ENCODE results near the gene CHTOP. TPM values are rescaled to one million over a fixed set of nuclear protein-coding genes. Genes with fewer than 3 reads are reported as not detected.
A peak's percentile ranks its signal among the peaks of the same experiment; 100 is the strongest.

CHTOP gene
- polyA plus RNA-seq, 2 donors, result 41.6 to 45.5 TPM

DNA sequence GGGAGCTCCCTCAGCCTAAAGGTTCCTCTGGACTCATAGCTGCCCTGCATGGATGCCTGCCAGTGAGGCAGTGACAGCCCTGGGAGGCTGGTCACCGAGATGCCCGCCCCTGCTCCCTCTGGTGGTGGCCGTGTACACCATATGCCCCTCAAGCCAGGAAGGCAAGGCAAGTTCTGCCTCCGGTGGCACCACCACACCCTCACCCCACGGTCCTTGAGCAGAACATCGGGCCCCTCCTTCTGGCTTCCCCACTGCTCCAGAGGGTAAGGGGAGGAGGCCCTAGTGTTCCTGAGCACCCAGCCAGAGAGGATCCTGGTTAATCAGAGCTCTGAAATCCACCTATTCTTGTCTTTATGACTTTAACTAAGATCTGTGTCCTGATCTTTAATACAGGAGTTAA, 16.2 kb upstream of the CHTOP start:
- Histone ChIP-seq H3K27me3 (ENCODE audit: control insufficient read depth in 1 of 2, insufficient read depth in 2 of 2, low read length in 2 of 2) (no peaks in the 10 kb centered on the region), H3K9me3 (ENCODE audit: control insufficient read depth in 2 of 2, insufficient read depth in 1 of 2, low read depth in 1 of 2, low read length in 1 of 2) (no peaks in the 10 kb centered on the region), H3K36me3 (ENCODE audit: control insufficient read depth in 2 of 2, insufficient read depth in 2 of 2, low read length in 1 of 2) (no peaks in the 10 kb centered on the region), H3K4me3 (ENCODE audit: low read depth in 1 of 2, low read length in 2 of 2) (no peak overlapping the region), H3K4me1 (ENCODE audit: control insufficient read depth in 2 of 2, insufficient read depth in 2 of 2, low read length in 1 of 2) (peaks cover 2 to 13% of the 10 kb centered on the region in 2 donors), H3K27ac (ENCODE audit: low read depth in 2 of 2, low read length in 1 of 2) (peak overlapping the region; percentile 96 to 98)
- WGBS, 2 donors, result 24 to 45% methylated on average over 6 of the region's 6 CpGs

DNA sequence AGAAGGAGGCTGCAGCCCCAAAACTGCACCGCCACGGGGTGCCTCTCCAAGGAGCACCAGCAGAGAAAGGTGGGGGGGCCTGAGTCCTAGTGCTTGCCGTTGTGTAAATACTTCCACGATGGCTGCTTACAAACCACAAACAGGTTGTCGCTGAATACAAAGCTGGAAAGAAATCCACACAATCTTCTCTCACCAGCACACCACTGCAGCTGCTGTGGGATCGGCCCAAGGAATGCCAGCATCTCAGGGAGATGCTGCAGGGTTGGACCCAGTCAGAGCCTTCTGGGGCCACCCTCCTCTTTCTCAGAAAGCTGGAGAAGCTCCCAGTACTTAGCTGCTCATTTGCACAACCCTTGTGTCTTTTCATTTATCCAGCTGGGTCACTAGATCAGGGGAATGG, 14.7 kb upstream of the CHTOP start:
- H3K4me3 ChIP-seq (ENCODE audit: low read depth in 1 of 2, low read length in 2 of 2), result no peak overlapping the region
- H3K27ac ChIP-seq (ENCODE audit: low read depth in 2 of 2, low read length in 1 of 2), result peak overlapping the region; percentile 96 to 98

DNA sequence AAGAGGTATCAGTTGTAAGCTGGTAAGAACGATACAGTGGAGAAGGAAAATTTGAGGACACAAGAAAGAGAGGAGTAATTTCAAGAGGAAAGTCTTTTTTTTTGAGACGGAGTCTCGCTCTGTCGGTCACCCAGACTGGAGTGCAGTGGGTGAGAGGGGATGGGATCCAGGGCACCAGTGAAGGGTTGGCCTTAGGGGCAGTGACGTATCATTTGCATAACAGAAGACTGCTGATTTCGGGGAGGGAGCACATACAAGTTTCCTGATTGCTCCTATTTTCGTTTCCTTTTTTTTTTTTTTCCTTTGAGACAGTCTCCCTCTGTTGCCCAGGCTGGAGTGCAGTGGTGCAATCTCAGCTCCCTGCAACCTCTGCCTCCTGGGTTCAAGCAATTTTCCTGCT, 10.8 kb upstream of the CHTOP start:
- H3K4me1 ChIP-seq (ENCODE audit: control insufficient read depth in 2 of 2, insufficient read depth in 2 of 2, low read length in 1 of 2), result peaks cover 0 to 7% of the 10 kb centered on the region in 2 donors
- no peak overlapping the region for H3K27ac ChIP-seq (ENCODE audit: low read depth in 2 of 2, low read length in 1 of 2)
- no peaks in the 10 kb centered on the region for H3K36me3 ChIP-seq (ENCODE audit: control insufficient read depth in 2 of 2, insufficient read depth in 2 of 2, low read length in 1 of 2)
- 83 to 86% methylated on average over 6 to 7 of the region's 7 CpGs for WGBS, 2 donors
- no peak overlapping the region for H3K4me3 ChIP-seq (ENCODE audit: low read depth in 1 of 2, low read length in 2 of 2)
- no peaks in the 10 kb centered on the region for H3K27me3 ChIP-seq (ENCODE audit: control insufficient read depth in 1 of 2, insufficient read depth in 2 of 2, low read length in 2 of 2)
- H3K9me3 ChIP-seq (ENCODE audit: control insufficient read depth in 2 of 2, insufficient read depth in 1 of 2, low read depth in 1 of 2, low read length in 1 of 2), result no peaks in the 10 kb centered on the region

More for the DNA sequence above, 14.7 kb upstream of the CHTOP start:
- Histone ChIP-seq H3K4me1 (ENCODE audit: control insufficient read depth in 2 of 2, insufficient read depth in 2 of 2, low read length in 1 of 2) (peaks cover 2 to 13% of the 10 kb centered on the region in 2 donors), H3K27me3 (ENCODE audit: control insufficient read depth in 1 of 2, insufficient read depth in 2 of 2, low read length in 2 of 2) (no peaks in the 10 kb centered on the region), H3K36me3 (ENCODE audit: control insufficient read depth in 2 of 2, insufficient read depth in 2 of 2, low read length in 1 of 2) (no peaks in the 10 kb centered on the region), H3K9me3 (ENCODE audit: control insufficient read depth in 2 of 2, insufficient read depth in 1 of 2, low read depth in 1 of 2, low read length in 1 of 2) (no peaks in the 10 kb centered on the region)
- 96 to 100% methylated on average over 6 of the region's 6 CpGs for WGBS, 2 donors

DNA sequence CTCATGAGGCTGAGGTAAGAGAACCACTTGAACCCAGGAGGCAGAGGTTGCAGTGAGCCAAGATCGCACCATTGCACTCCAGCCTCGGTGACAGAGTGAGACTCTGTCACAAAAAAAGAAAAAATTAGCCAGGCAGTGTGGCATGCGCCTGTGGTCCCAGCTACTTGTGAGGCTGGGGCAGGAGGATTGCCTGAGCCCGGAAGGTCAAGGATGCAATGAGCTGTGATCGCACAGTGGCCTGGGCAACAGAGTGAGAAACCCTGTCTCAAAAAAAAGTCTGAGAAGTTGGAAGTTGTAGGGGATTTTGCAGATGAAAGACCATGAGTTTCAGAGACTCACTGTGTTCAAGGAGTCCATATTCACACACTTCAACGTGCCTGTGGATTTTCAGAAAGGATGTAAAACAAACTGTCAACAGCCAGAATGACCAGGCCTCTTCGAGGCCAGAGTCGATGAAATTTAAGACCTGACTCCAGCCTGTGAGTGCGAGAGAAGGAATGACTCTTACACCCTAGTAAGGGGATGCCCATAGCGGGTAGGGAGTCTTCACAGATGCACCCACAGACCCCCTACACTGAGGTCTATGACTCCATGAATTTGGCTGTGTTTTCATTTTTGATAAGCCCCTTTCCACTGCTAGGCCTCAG, 8.8 kb upstream of the CHTOP start:
- WGBS, 2 donors, result 88 to 95% methylated on average over 10 of the region's 10 CpGs
- Histone ChIP-seq H3K4me1 (ENCODE audit: control insufficient read depth in 2 of 2, insufficient read depth in 2 of 2, low read length in 1 of 2) (peaks cover 0 to 7% of the 10 kb centered on the region in 2 donors), H3K4me3 (ENCODE audit: low read depth in 1 of 2, low read length in 2 of 2) (no peak overlapping the region), H3K27ac (ENCODE audit: low read depth in 2 of 2, low read length in 1 of 2) (no peak overlapping the region), H3K27me3 (ENCODE audit: control insufficient read depth in 1 of 2, insufficient read depth in 2 of 2, low read length in 2 of 2) (no peaks in the 10 kb centered on the region), H3K36me3 (ENCODE audit: control insufficient read depth in 2 of 2, insufficient read depth in 2 of 2, low read length in 1 of 2) (no peaks in the 10 kb centered on the region), H3K9me3 (ENCODE audit: control insufficient read depth in 2 of 2, insufficient read depth in 1 of 2, low read depth in 1 of 2, low read length in 1 of 2) (no peaks in the 10 kb centered on the region)

DNA sequence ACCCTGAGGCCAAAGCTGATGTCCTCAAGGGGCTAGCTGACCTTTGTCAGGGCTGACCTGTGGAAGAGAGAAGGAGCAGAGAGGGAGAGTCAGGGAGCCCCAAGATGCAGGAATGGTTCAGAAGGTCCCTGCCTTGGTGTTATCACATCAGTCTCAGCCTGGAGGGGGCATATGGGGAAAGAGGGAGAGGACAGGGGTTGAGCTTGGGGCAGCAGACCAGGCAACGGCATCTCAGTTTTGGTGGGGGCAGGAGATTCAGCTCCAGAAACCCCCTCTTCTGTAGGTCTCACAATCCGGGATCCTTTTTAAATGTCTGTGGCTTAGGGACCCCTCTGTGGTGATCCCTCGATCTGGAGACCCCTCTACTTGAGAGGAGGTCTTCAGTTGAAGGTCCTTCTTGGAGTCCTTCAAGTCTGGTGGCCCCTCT, 7.4 kb upstream of the CHTOP start:
- Histone ChIP-seq H3K27ac (ENCODE audit: low read depth in 2 of 2, low read length in 1 of 2) (peak overlapping the region; percentile 88 to 92), H3K4me3 (ENCODE audit: low read depth in 1 of 2, low read length in 2 of 2) (peak overlapping the region; percentile 41 to 65), H3K9me3 (ENCODE audit: control insufficient read depth in 2 of 2, insufficient read depth in 1 of 2, low read depth in 1 of 2, low read length in 1 of 2) (no peaks in the 10 kb centered on the region), H3K36me3 (ENCODE audit: control insufficient read depth in 2 of 2, insufficient read depth in 2 of 2, low read length in 1 of 2) (no peaks in the 10 kb centered on the region), H3K27me3 (ENCODE audit: control insufficient read depth in 1 of 2, insufficient read depth in 2 of 2, low read length in 2 of 2) (no peaks in the 10 kb centered on the region), H3K4me1 (ENCODE audit: control insufficient read depth in 2 of 2, insufficient read depth in 2 of 2, low read length in 1 of 2) (peaks cover 0 to 7% of the 10 kb centered on the region in 2 donors)
- 46 to 81% methylated on average over 3 of the region's 3 CpGs for WGBS, 2 donors

DNA sequence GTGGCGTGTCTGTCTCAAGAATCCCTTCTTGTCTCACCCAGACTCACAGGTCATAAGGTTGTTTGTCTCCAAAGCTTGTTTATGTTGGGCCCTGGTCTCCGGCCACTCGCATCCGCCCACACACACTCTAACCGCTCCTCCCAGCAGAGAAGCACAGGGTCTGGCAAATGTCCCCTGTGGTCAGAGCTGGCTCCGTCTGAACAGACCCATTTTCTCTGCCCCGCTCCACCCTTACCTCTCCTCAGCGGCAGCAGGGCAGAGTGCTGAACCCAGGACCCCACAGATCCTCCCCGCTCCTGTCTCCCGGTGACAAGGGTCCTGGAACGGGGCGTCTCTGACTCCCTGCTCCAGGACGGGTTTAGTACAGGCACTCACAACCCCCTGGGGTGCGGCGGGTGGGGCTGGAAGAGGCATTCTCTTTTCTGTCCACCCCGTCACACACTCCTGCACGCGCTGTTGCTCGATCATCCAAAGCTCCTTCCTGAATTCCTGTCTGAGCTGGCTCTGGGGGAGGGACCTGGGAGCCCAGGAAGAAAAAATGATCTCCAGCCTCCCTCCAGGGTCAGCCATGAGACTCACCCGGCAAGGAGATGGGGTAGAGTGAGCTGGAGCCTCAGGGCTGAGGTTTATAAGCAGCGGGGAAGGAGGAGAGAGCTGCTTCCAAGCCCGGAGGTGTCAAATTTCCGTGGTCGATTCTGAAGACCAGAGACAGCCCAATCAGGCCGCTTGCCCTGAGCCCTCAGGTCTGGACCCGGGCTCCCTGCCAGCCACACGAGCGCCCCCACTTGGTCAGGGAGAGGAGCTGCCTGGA, 6.8 kb upstream of the CHTOP start, which contains the start of gene S100A13:
S100A13 (minus strand) TSS at position 602 of the 811 bp plus-strand sequence. CDS start 1,033 bp downstream, outside the sequence.
- Histone ChIP-seq H3K36me3 (ENCODE audit: control insufficient read depth in 2 of 2, insufficient read depth in 2 of 2, low read length in 1 of 2) (no peaks in the 10 kb centered on the region), H3K4me3 (ENCODE audit: low read depth in 1 of 2, low read length in 2 of 2) (peak within 1 kb of the TSS; percentile 41 to 65), H3K9me3 (ENCODE audit: control insufficient read depth in 2 of 2, insufficient read depth in 1 of 2, low read depth in 1 of 2, low read length in 1 of 2) (no peaks in the 10 kb centered on the region), H3K27ac (ENCODE audit: low read depth in 2 of 2, low read length in 1 of 2) (peak within 1 kb of the TSS; percentile 88 to 92), H3K4me1 (ENCODE audit: control insufficient read depth in 2 of 2, insufficient read depth in 2 of 2, low read length in 1 of 2) (peaks cover 0 to 7% of the 10 kb centered on the region in 2 donors), H3K27me3 (ENCODE audit: control insufficient read depth in 1 of 2, insufficient read depth in 2 of 2, low read length in 2 of 2) (no peaks in the 10 kb centered on the region)
- WGBS, 2 donors, result 8 to 10% methylated on average over 28 of the region's 28 CpGs

DNA sequence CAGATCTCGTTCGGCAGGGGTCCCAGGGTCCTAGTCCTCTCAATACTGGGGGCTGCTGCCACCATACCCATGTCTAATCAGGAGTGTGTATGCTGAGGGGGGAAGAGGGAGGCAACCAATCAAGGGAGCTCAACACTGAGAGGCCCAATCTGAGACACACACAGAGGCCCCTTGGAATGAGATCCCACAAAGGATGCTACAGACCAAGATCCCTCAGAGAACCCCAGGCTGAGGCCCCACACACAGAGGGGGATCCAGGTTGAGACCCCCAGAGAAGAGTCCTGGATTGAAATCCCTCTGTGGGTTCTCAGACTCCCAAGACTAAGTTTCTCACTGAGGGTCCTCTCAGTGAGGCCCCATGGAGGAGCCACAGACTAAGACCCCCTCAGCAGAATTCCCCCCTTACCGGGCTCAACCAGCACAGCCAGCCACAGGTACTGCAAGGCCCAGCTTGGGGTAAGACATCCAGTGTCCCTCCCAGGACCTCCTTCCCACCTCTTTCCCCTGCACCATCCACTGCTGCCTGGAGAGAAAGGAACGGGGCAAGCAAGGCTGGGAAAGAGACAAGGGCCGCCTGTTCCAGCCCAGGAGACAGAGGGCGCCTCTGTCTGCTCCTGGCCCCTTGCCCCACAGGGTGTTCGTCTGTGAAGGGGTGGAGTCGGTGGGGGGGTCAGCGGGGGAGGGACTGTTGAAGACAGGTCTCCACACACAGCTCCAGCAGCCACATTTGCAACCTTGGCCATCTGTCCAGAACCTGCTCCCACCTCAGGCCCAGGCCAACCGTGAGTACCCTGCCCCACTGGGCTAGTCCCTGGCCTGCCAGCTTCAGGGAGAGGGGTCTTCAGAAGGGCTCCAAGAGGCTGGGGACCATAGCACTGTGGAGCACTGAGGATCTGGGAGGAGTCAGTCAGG, 5.9 kb upstream of the CHTOP start, which contains the start of gene S100A1:
S100A1 (plus strand) TSS at position 720 of the 912 bp plus-strand sequence. CDS start 2,088 bp downstream, outside the sequence.
- Histone ChIP-seq H3K27ac (ENCODE audit: low read depth in 2 of 2, low read length in 1 of 2) (peak within 1 kb of the TSS; percentile 88 to 92), H3K27me3 (ENCODE audit: control insufficient read depth in 1 of 2, insufficient read depth in 2 of 2, low read length in 2 of 2) (no peaks in the 10 kb centered on the region), H3K36me3 (ENCODE audit: control insufficient read depth in 2 of 2, insufficient read depth in 2 of 2, low read length in 1 of 2) (no peaks in the 10 kb centered on the region), H3K4me1 (ENCODE audit: control insufficient read depth in 2 of 2, insufficient read depth in 2 of 2, low read length in 1 of 2) (peaks cover 0 to 7% of the 10 kb centered on the region in 2 donors), H3K9me3 (ENCODE audit: control insufficient read depth in 2 of 2, insufficient read depth in 1 of 2, low read depth in 1 of 2, low read length in 1 of 2) (no peaks in the 10 kb centered on the region), H3K4me3 (ENCODE audit: low read depth in 1 of 2, low read length in 2 of 2) (peak within 1 kb of the TSS; percentile 41 to 65)
- 54 to 55% methylated on average over 10 of the region's 10 CpGs for WGBS, 2 donors

DNA sequence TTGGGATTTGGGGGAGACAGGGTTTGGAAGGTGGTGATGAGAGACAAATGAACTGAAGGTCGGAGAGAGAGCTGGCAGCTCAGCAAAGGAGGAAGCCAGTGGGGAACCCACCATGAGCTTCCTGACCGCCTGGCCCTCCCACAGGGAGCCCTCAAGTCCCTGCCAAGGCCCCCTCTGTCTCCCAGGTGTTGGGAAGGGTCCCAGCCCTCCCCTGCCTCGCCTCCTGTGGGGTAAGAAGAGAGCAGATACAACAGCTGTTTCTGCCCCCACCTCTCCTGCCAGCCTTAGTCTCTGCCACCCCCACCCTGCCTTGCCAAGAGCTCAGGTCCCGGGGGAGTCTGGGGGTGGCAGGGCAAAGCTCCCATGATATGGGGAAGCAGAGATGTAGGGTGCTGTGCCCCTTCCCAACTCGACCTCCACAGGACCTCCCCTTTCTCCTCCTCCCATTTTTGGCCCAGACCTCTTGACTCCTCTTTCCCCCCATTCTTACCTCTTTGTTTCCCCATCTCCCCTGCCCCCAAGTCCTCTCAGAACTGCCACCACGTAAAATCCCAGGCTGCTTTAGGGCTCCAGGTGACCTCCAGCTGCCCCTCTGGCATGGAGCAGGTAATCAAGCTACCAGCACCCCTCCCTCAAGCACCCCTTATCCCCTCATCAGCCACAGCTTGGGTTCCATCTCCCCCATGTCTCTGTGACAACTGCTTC, 5.1 kb upstream of the CHTOP start:
- H3K4me1 ChIP-seq (ENCODE audit: control insufficient read depth in 2 of 2, insufficient read depth in 2 of 2, low read length in 1 of 2), result peaks cover 0 to 11% of the 10 kb centered on the region in 2 donors
- H3K27me3 ChIP-seq (ENCODE audit: control insufficient read depth in 1 of 2, insufficient read depth in 2 of 2, low read length in 2 of 2), result no peaks in the 10 kb centered on the region
- H3K4me3 ChIP-seq (ENCODE audit: low read depth in 1 of 2, low read length in 2 of 2), result no peak overlapping the region
- no peaks in the 10 kb centered on the region for H3K9me3 ChIP-seq (ENCODE audit: control insufficient read depth in 2 of 2, insufficient read depth in 1 of 2, low read depth in 1 of 2, low read length in 1 of 2)
- H3K27ac ChIP-seq (ENCODE audit: low read depth in 2 of 2, low read length in 1 of 2), result peak overlapping the region in 1 of 2 donors; percentile 6
- WGBS, 2 donors, result 71 to 79% methylated on average over 4 to 6 of the region's 6 CpGs
- H3K36me3 ChIP-seq (ENCODE audit: control insufficient read depth in 2 of 2, insufficient read depth in 2 of 2, low read length in 1 of 2), result no peaks in the 10 kb centered on the region
